H1 (cell line): Measurements from ENCODE around the gene SHROOM4. TPM values are rescaled to one million over a fixed set of nuclear protein-coding genes. Genes with fewer than 3 reads are reported as not detected.

Source experiments
- CTCF ChIA-PET: fragments of 300-600 bp; sonication (Branson Sonifier 250); formaldehyde crosslinking; loops from one replicate; lab custom pipeline; 2021; ENCODE audit not compliant: partially characterized antibody; lab: Charles Lee
- POLR2A ChIA-PET: fragments of 300-600 bp; sonication (Branson Sonifier 250); formaldehyde crosslinking; loops from one replicate; lab custom pipeline; 2021; ENCODE audit warnings: inconsistent platforms; ENCODE audit not compliant: partially characterized antibody; lab: Charles Lee
- DNase-seq, 2 experiments: peaks; one replicate each; pipeline versions ENCODE4 v3.0.0 to v3.0.0-alpha.2; 2010 to 2022; ENCODE audit warnings: low spot score in 2 of 2, low read depth in 1 of 2, mixed read lengths in 1 of 2
- FAIRE-seq: peaks from 2 replicates; lab custom pipeline; 2011; peaks lifted over from hg19 to GRCh38; lab: Jason Lieb, UNC
- H2AFZ ChIP-seq: 2 replicates; pipeline ENCODE4 v1.8.1; 2012; ENCODE audit warnings: low read length, inconsistent platforms
- H2AK5ac ChIP-seq: 2 replicates; pipeline ENCODE4 v1.6.1; 2013; ENCODE audit warnings: low read depth, low read length
- H2BK120ac ChIP-seq: replicated peaks from 2 replicates; pipeline ENCODE3; 2013; ENCODE audit warnings: low read depth, low read length, inconsistent platforms
- H2BK12ac ChIP-seq: 2 replicates; pipeline ENCODE4 v1.6.1; 2013; ENCODE audit warnings: low read depth, low read length
- H2BK15ac ChIP-seq: 2 replicates; pipeline ENCODE4 v1.6.1; 2013; ENCODE audit warnings: low read length
- H2BK20ac ChIP-seq: 2 replicates; pipeline ENCODE4 v1.6.1; 2013; ENCODE audit warnings: low read length
- H2BK5ac ChIP-seq: 2 replicates; pipeline ENCODE4 v1.6.1; 2013; ENCODE audit warnings: low read depth, low read length
- H3K14ac ChIP-seq: 2 replicates; pipeline ENCODE4 v1.6.1; 2013; ENCODE audit warnings: inconsistent platforms; ENCODE audit not compliant: insufficient read length
- H3K18ac ChIP-seq: 2 replicates; pipeline ENCODE4 v1.6.1; 2013; ENCODE audit warnings: low read length; ENCODE audit errors: extremely low read depth
- H3K23ac ChIP-seq: 2 replicates; pipeline ENCODE4 v1.6.1; 2013; ENCODE audit warnings: inconsistent platforms; ENCODE audit not compliant: insufficient read length
- H3K23me2 ChIP-seq: 2 replicates; pipeline ENCODE4 v1.6.1; 2013; ENCODE audit warnings: low read depth, low read length
- H3K27ac ChIP-seq: 2 replicates; pipeline ENCODE4 v1.6.1; 2011; ENCODE audit warnings: low read depth, low read length, inconsistent platforms
- H3K27me3 ChIP-seq, 4 experiments: replicated peaks in 1 of 4; 1 replicate in 1 of 4; 2 replicates in 3 of 4; pipeline versions ENCODE4 v1.6.1 to v1.8.1; 2011 to 2013; ENCODE audit warnings: low read length in 3 of 4, mild to moderate bottlenecking in 3 of 4, inconsistent platforms in 2 of 4, mixed read lengths in 2 of 4, moderate library complexity in 1 of 4; ENCODE audit not compliant: control insufficient read depth in 3 of 4, insufficient read depth in 3 of 4; ENCODE audit errors: extremely low read depth in 1 of 4
- H3K36me3 ChIP-seq, 4 experiments: 2 replicates each; pipeline versions ENCODE4 v1.6.1 to v1.8.1; 2011 to 2013; ENCODE audit warnings: mild to moderate bottlenecking in 4 of 4, low read length in 3 of 4, moderate library complexity in 2 of 4, control low read depth in 1 of 4, inconsistent platforms in 1 of 4; ENCODE audit not compliant: insufficient read depth in 4 of 4, control insufficient read depth in 2 of 4
- H3K4ac ChIP-seq: replicated peaks from 2 replicates; pipeline ENCODE3; 2013; ENCODE audit warnings: low read length, low read depth, mixed read lengths, inconsistent platforms; ENCODE audit not compliant: insufficient read length
- H3K4me1 ChIP-seq, 4 experiments: replicated peaks in 1 of 4; 1 replicate in 1 of 4; 2 replicates in 3 of 4; pipeline versions ENCODE4 v1.6.1 to v1.8.1; 2011 to 2013; ENCODE audit warnings: low read length in 3 of 4, inconsistent platforms in 2 of 4, mixed read lengths in 1 of 4; ENCODE audit not compliant: insufficient read depth in 4 of 4, control insufficient read depth in 3 of 4
- H3K4me2 ChIP-seq, 2 experiments: 2 replicates each; pipeline versions ENCODE4 v1.6.1 to v1.8.1; 2011 to 2013; ENCODE audit warnings: low read depth in 2 of 2, low read length in 2 of 2, control low read depth in 1 of 2, inconsistent platforms in 1 of 2, mild to moderate bottlenecking in 1 of 2; ENCODE audit not compliant: insufficient read depth in 1 of 2
- H3K4me3 ChIP-seq, 4 experiments: fragments of 200-600, 300-600 bp in 1 of 4; sonication (generic), shearing (Covaris generic), sonication (Bioruptor Twin) in 1 of 4; 2 replicates each; pipeline versions ENCODE4 v1.5.1 to v1.8.1; 2011 to 2016; ENCODE audit warnings: low read length in 4 of 4, low read depth in 3 of 4, control low read depth in 2 of 4, inconsistent platforms in 2 of 4, mild to moderate bottlenecking in 2 of 4, mixed read lengths in 1 of 4, moderate library complexity in 1 of 4; ENCODE audit not compliant: insufficient read depth in 2 of 4; ENCODE audit errors: extremely low read depth in 1 of 4
- H3K56ac ChIP-seq: replicated peaks from 2 replicates; pipeline ENCODE3; 2013; ENCODE audit warnings: low read depth, mild to moderate bottlenecking, mixed read lengths, low read length, inconsistent platforms; ENCODE audit not compliant: insufficient read length
- H3K79me1 ChIP-seq: 2 replicates; pipeline ENCODE4 v1.6.1; 2013; ENCODE audit warnings: low read depth, low read length, control low read depth
- H3K79me2 ChIP-seq, 2 experiments: 2 replicates each; pipeline versions ENCODE4 v1.6.1 to v1.8.1; 2012 to 2013; ENCODE audit warnings: low read length in 2 of 2, mild to moderate bottlenecking in 2 of 2, inconsistent platforms in 1 of 2; ENCODE audit not compliant: insufficient read depth in 2 of 2, control insufficient read depth in 1 of 2
- H3K9ac ChIP-seq, 4 experiments: replicated peaks in 1 of 4; 1 replicate in 1 of 4; 2 replicates in 3 of 4; pipeline versions ENCODE4 v1.6.1 to v1.8.1; 2011 to 2013; ENCODE audit warnings: low read depth in 3 of 4, low read length in 3 of 4, control low read depth in 2 of 4, mild to moderate bottlenecking in 2 of 4, moderate library complexity in 2 of 4, inconsistent platforms in 1 of 4; ENCODE audit errors: extremely low read depth in 1 of 4
- H3K9me3 ChIP-seq, 2 experiments: 2 replicates each; pipeline versions ENCODE4 v1.6.1 to v1.8.1; 2012 to 2013; ENCODE audit warnings: mild to moderate bottlenecking in 2 of 2, moderate library complexity in 2 of 2, control low read depth in 1 of 2, inconsistent platforms in 1 of 2, low read depth in 1 of 2, low read length in 1 of 2, mixed read lengths in 1 of 2; ENCODE audit not compliant: insufficient read depth in 2 of 2
- H4K20me1 ChIP-seq, 2 experiments: replicated peaks in 1 of 2; 2 replicates each; pipeline versions ENCODE3 to v1.8.1; 2011 to 2013; ENCODE audit warnings: inconsistent platforms in 2 of 2, low read length in 2 of 2, mild to moderate bottlenecking in 1 of 2; ENCODE audit not compliant: insufficient read depth in 2 of 2, control insufficient read depth in 1 of 2
- H4K5ac ChIP-seq: 2 replicates; pipeline ENCODE4 v1.6.1; 2013; ENCODE audit warnings: low read length, low read depth, mixed read lengths, inconsistent platforms; ENCODE audit not compliant: insufficient read length
- H4K8ac ChIP-seq: 2 replicates; pipeline ENCODE4 v1.8.0; 2013; ENCODE audit warnings: mild to moderate bottlenecking, moderate library complexity, low read length, inconsistent platforms; ENCODE audit not compliant: insufficient read depth; ENCODE audit errors: extremely low read depth
- H4K91ac ChIP-seq: replicated peaks from 2 replicates; pipeline ENCODE3; 2013; ENCODE audit warnings: low read length, mixed read lengths, inconsistent platforms; ENCODE audit not compliant: insufficient read length
- BRCA1 ChIP-seq: IDR thresholded peaks from 2 replicates; pipeline ENCODE4 v1.6.1; 2012; ENCODE audit warnings: low read depth, low read length, improper control_type of control experiment
- FOSL1 ChIP-seq: IDR thresholded peaks from 2 replicates; pipeline ENCODE4 v1.6.1; 2011; ENCODE audit warnings: mild to moderate bottlenecking, low read depth, low read length, moderate library complexity; ENCODE audit not compliant: insufficient read depth
- HDAC6 ChIP-seq: IDR thresholded peaks from one replicate; pipeline ENCODE4 v1.7.1; 2012; ENCODE audit warnings: low read depth, mild to moderate bottlenecking, inconsistent platforms, low read length, moderate library complexity
- KDM4A ChIP-seq: IDR thresholded peaks from one replicate; pipeline ENCODE4 v1.7.1; 2012; ENCODE audit warnings: low read depth, mild to moderate bottlenecking, moderate library complexity, low read length, inconsistent platforms; ENCODE audit not compliant: severe bottlenecking
- KDM5A ChIP-seq: fragments of 200-600 bp; IDR thresholded peaks from 2 replicates; pipeline ENCODE4 v1.7.1; 2012; ENCODE audit warnings: mild to moderate bottlenecking, low read length, inconsistent platforms, mixed read lengths
- RBBP5 ChIP-seq: IDR thresholded peaks from 2 replicates; pipeline ENCODE4 v1.7.1; 2012; ENCODE audit warnings: low read depth, mild to moderate bottlenecking, inconsistent platforms, low read length, moderate library complexity, borderline replicate concordance
- ZNF274 ChIP-seq: IDR thresholded peaks from 2 replicates; pipeline ENCODE4 v1.7.0; 2012; ENCODE audit warnings: low read length, borderline replicate concordance; ENCODE audit errors: extremely low read depth
- WGBS, 2 experiments: shearing (Covaris generic) in 1 of 2; methylation state at CpG; one replicate each; pipeline versions ENCODE4 v1.1.6 to v1.1.7; 2013 to 2015; ENCODE audit warnings: low lambda C conversion rate in 2 of 2, mixed read lengths in 2 of 2, inconsistent platforms in 1 of 2, low coverage in 1 of 2, missing lambda C conversion rate in 1 of 2; ENCODE audit not compliant: insufficient replicate concordance in 2 of 2, insufficient coverage in 1 of 2, insufficient read length in 1 of 2; ENCODE audit errors: extremely low coverage in 1 of 2, missing lambda C conversion rate in 1 of 2; 5-methylcytosine and 5-hydroxymethylcytosine counted together
- polyA plus RNA-seq, 7 experiments: library from polyadenylated mRNA; depleted of rRNA in 3 of 7; stranded (reverse) in 5 of 7; unstranded in 2 of 7; fragments of >200 nt in 5 of 7; fragments of 200-250 nt in 2 of 7; gene quantifications; 1 replicate in 5 of 7; 2 replicates in 1 of 7; 4 replicates in 1 of 7; pipeline versions ENCODE4 v1.2.1 to v1.2.3, GENCODE V29; 2011 to 2013; ENCODE audit warnings: missing spikeins in 2 of 7, mixed read lengths in 2 of 7
- total RNA-seq: library from RNA; stranded (reverse); fragmentation: NEBNext Ultra II Directional; extraction: Animal tissue kit (Norgen Biotek cat#: 25700); gene quantifications from 2 replicates; pipeline ENCODE4 v1.2.1, GENCODE V29; 2021
- TF ChIP-seq, protein P1 (sequence below): IDR thresholded peaks from 2 replicates; pipeline ENCODE4 v1.6.1; 2012; ENCODE audit warnings: inconsistent platforms

SHROOM4 gene
- total and polyA plus RNA-seq, 2 of the 8 experiments (the other 6 are each of a cell fraction or from before 2014, with no cell fraction given) = 1.6 to 5.6 TPM

DNA sequence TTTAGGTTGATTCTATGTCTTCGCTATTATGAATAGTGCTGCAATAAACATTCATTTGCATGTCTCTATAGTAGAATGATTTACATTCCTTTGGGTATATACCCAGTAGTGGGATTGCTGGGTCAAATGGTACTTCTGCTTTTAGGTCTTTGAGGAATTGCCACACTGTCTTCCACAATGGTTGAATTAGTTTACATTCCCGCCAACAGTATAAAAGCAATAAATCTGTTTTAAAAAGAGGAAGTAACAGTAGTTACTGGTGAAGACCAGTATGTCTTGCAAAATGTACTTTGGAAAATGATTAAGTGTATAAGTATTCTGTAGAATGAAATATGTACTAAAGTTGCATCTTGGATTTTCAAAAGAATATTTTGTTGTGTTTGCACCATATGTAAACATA is 77.3 kb downstream of the SHROOM4 start:
- no peak overlapping the region for H2BK15ac ChIP-seq
- no peak overlapping the region for H2AK5ac ChIP-seq
- no peak overlapping the region for H2BK12ac ChIP-seq
- H3K4ac ChIP-seq = no peak overlapping the region
- no peak overlapping the region for H3K56ac ChIP-seq
- no peaks in the 10 kb centered on the region for H3K79me1 ChIP-seq
- no peaks in the 10 kb centered on the region for H3K23me2 ChIP-seq
- no peak overlapping the region for H2BK120ac ChIP-seq
- H2AFZ ChIP-seq = no peak overlapping the region
- H3K9ac ChIP-seq = no peak overlapping the region
- H4K8ac ChIP-seq = no peak overlapping the region
- CTCF ChIA-PET = no interaction called here
- H3K14ac ChIP-seq = no peak overlapping the region
- no peak overlapping the region for H3K23ac ChIP-seq
- H3K4me2 ChIP-seq = no peak overlapping the region
- POLR2A ChIA-PET = no interaction called here
- DNase-seq = no peak
- H3K36me3 ChIP-seq = no peaks in the 10 kb centered on the region
- WGBS, 2 experiments = 83% methylated on average over 2 of the region's 2 CpGs; no CpG with 5 or more reads in 1 of the 2 experiments
- no peak overlapping the region for H2BK20ac ChIP-seq
- no peaks in the 10 kb centered on the region for H3K79me2 ChIP-seq
- no peaks in the 10 kb centered on the region for H3K4me1 ChIP-seq
- no peak overlapping the region for H3K4me3 ChIP-seq
- no peaks in the 10 kb centered on the region for H3K27me3 ChIP-seq
- H3K27ac ChIP-seq = no peak overlapping the region
- no peak for FAIRE-seq
- H3K9me3 ChIP-seq = no peaks in the 10 kb centered on the region
- H2BK5ac ChIP-seq = no peak overlapping the region
- H4K5ac ChIP-seq = no peak overlapping the region
- H4K20me1 ChIP-seq = no peaks in the 10 kb centered on the region
- H3K18ac ChIP-seq = no peak overlapping the region
- no peak overlapping the region for H4K91ac ChIP-seq
- TF ChIP-seq, protein P1, sequence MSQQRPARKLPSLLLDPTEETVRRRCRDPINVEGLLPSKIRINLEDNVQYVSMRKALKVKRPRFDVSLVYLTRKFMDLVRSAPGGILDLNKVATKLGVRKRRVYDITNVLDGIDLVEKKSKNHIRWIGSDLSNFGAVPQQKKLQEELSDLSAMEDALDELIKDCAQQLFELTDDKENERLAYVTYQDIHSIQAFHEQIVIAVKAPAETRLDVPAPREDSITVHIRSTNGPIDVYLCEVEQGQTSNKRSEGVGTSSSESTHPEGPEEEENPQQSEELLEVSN = no peak
- TF ChIP-seq HDAC6 = no peak
- no peak for TF ChIP-seq KDM5A
- no peak for TF ChIP-seq FOSL1
- no peak for TF ChIP-seq ZNF274
- no peak for TF ChIP-seq KDM4A
- TF ChIP-seq RBBP5 = no peak
- TF ChIP-seq BRCA1 = no peak
